Activated naive CD4-positive, alpha-beta T cell treated with anti-CD3 and anti-CD28 coated beads, Interleukin-2, amount 50 U/mL, for 24 hours (primary cell): ENCODE measurements around the gene C13orf46.
"Not testable (repeated sequence)": the region's sequence is repeated elsewhere in the genome, so short reads cannot be mapped to it uniquely, and the experiment has no call there.

Source experiments
- H3K27ac Mint-ChIP-seq: one replicate; pipeline ENCODE4 v1.8.0; 2021; ENCODE audit warnings: mild to moderate bottlenecking, mixed read lengths
- H3K27me3 Mint-ChIP-seq: one replicate; pipeline ENCODE4 v1.8.0; 2021; ENCODE audit warnings: mixed read lengths
- H3K36me3 Mint-ChIP-seq: one replicate; pipeline ENCODE4 v1.8.0; 2021; ENCODE audit warnings: mixed read lengths
- H3K4me1 Mint-ChIP-seq: one replicate; pipeline ENCODE4 v1.8.0; 2021; ENCODE audit warnings: mixed read lengths
- H3K4me3 Mint-ChIP-seq: one replicate; pipeline ENCODE4 v1.8.0; 2021; ENCODE audit warnings: mild to moderate bottlenecking, mixed read lengths
- H3K9me3 Mint-ChIP-seq: one replicate; pipeline ENCODE4 v1.8.0; 2021; ENCODE audit warnings: mixed read lengths

Gene C13orf46

DNA sequence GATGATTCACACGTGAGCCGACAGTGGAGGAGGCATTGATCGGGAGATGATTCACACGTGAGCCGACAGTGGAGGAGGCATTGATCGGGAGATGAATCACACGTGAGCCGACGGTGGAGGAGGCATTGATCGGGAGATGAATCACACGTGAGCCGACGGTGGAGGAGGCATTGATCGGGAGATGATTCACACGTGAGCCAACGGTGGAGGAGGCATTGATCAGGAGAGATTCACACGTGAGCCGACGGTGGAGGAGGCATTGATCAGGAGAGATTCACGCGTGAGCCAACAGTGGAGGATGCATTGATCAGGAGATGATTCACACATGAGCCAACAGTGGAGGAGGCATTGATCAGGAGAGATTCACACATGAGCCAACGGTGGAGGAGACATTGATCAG lies 60.0 kb downstream of the C13orf46 start:
- not testable (repeated sequence) for H3K36me3 Mint-ChIP-seq, H3K9me3 Mint-ChIP-seq, H3K4me1 Mint-ChIP-seq, H3K4me3 Mint-ChIP-seq, H3K27ac Mint-ChIP-seq
- H3K27me3 Mint-ChIP-seq = peaks cover 39% of the 10 kb centered on the region

- H3K4me1 Mint-ChIP-seq, H3K9me3 Mint-ChIP-seq, H3K36me3 Mint-ChIP-seq, H3K4me3 Mint-ChIP-seq, H3K27ac Mint-ChIP-seq: not testable (repeated sequence)
- peaks cover 39% of the 10 kb centered on the region for H3K27me3 Mint-ChIP-seq
Observed at GRCh38 chr13:113913408-113913807, 60.5 kb downstream of the C13orf46 start.

DNA sequence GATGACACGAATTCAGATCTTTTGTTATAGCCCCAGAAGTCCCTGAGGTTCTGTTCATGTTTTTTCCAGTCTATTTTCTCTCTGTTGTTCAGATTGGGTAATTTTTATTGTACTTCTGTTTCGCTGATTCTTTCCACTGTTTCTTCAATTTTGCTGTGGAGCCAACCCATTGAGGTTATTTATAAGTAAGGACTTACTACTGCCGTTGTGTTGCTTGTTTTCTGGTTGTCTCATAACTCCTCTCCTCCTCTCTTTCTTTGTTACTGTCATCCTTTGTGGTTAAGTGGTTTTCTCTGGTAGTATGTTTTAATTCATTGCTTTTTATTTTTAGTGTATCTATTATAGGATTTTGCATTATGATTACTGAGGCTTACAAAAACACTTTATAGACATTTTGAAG lies 61.3 kb downstream of the C13orf46 start:
- H3K27ac Mint-ChIP-seq = peak overlapping the region; percentile 8
- H3K9me3 Mint-ChIP-seq = peaks cover 6% of the 10 kb centered on the region
- H3K4me3 Mint-ChIP-seq = no peak overlapping the region
- H3K36me3 Mint-ChIP-seq = peaks cover 8% of the 10 kb centered on the region
- H3K4me1 Mint-ChIP-seq = peaks cover 12% of the 10 kb centered on the region
- H3K27me3 Mint-ChIP-seq = peaks cover 41% of the 10 kb centered on the region

DNA sequence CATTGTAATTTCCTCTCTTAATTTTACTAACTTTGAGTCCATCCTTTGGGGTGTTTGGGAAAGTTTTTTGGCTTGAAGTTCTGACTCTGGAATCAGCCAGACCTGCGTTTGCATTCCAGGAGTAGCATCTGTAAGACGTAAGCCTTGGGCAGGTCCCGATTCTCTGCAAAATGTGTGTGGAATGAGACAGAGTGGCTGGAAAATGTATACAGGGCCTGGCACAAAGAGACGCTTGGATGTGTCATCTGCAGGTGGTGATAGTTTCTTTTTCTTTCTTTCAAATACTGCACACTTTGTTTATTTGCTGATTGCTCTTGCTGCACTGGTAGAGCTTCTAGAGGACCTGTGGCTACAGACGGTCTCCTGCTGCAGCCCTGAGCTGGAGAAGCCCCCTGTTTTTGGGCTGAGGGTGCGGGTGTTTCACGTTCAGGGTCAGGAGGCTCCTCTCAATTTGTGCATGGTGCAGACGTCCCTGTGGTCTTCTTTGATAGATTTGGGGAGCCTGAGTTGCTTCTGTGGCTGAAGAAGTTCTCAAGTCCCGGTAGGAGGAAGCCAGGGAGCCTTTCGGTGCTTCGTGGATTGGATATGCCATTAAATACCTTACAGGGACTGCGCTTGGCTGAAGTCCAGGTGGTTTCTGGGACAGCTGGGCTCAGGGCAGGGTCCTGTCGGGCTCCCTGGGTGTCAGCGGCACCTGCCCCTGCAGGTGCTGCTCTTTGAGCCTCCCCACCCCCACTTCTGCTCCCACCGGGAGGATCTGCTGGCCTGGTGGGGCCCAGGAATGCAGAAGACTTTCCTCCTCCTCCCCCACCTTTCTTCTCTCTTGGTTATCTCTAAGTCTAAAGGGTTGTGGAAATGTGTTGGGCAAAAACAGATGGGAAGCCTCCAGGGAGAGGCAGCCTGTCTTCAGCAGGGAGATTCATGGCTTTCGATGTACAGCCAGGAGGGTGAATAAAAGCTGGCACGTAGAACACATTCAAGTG lies 66.0 kb downstream of the C13orf46 start:
- H3K9me3 Mint-ChIP-seq = peaks cover 6% of the 10 kb centered on the region
- H3K4me1 Mint-ChIP-seq = peaks cover 12% of the 10 kb centered on the region
- peaks cover 25% of the 10 kb centered on the region for H3K27me3 Mint-ChIP-seq
- H3K27ac Mint-ChIP-seq = no peak overlapping the region
- H3K36me3 Mint-ChIP-seq = peaks cover 8% of the 10 kb centered on the region
- H3K4me3 Mint-ChIP-seq = no peak overlapping the region

- no peaks in the 10 kb centered on the region for H3K9me3 Mint-ChIP-seq
- peaks cover 16% of the 10 kb centered on the region for H3K27me3 Mint-ChIP-seq
- H3K27ac Mint-ChIP-seq = no peak overlapping the region
- no peak overlapping the region for H3K4me3 Mint-ChIP-seq
- H3K4me1 Mint-ChIP-seq = peaks cover 7% of the 10 kb centered on the region
- H3K36me3 Mint-ChIP-seq = peaks cover 2% of the 10 kb centered on the region
Observed at GRCh38 chr13:113906571-113906970, 67.3 kb downstream of the C13orf46 start.

GRCh38 chr13:113905942-113906341 lies 67.9 kb downstream of the C13orf46 start:
- Mint-ChIP-seq H3K9me3 (no peaks in the 10 kb centered on the region), H3K4me3 (no peak overlapping the region), H3K27ac (no peak overlapping the region)

DNA sequence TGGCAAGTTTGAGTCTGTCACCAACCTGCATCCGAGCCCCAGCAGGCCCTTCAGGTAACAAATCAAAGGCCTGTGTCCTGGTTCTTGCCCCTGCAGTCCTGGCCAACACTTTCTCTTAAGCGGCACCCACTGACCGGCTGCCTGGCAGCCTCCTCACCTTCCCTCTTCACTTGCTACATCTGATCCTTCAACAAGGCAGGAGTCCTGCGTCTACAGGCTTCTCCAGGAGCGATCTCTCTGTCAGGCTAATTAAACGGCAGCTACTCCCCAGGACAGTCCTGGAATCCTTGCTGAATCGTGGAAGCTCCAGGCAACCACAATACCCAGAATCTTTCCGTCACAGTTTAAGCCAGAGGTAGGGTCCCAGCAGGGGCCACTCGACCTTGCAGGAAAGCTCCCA lies 68.9 kb downstream of the C13orf46 start:
- Mint-ChIP-seq H3K27me3 (peaks cover 5% of the 10 kb centered on the region), H3K27ac (no peak overlapping the region), H3K4me1 (peaks cover 7% of the 10 kb centered on the region), H3K9me3 (no peaks in the 10 kb centered on the region), H3K4me3 (no peak overlapping the region), H3K36me3 (no peaks in the 10 kb centered on the region)

More at GRCh38 chr13:113905942-113906341, 67.9 kb downstream of the C13orf46 start:
- peaks cover 9% of the 10 kb centered on the region for H3K27me3 Mint-ChIP-seq
- peaks cover 2% of the 10 kb centered on the region for H3K36me3 Mint-ChIP-seq
- peaks cover 7% of the 10 kb centered on the region for H3K4me1 Mint-ChIP-seq

DNA sequence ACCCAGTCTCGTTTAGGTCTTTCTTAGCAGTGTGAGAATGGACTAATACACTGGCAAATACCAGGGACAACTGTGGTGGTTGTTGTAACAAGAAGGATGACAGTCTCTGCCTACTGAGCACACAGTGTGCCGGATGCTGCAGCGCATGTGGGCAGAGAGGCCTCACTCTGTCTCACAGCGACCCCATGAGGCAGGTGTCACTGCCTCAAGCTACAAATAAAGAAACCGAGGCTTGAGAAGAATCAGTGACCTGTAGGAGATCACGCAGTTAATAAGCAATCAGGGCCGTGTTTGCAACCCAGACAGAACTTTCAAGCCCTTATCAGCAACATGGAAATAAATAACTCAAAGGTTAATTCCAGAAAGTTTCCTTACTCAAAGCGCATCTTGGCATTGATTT lies 69.5 kb downstream of the C13orf46 start:
- Mint-ChIP-seq H3K27ac (no peak overlapping the region), H3K4me1 (peaks cover 7% of the 10 kb centered on the region), H3K36me3 (no peaks in the 10 kb centered on the region), H3K27me3 (peaks cover 4% of the 10 kb centered on the region), H3K9me3 (no peaks in the 10 kb centered on the region), H3K4me3 (no peak overlapping the region)

DNA sequence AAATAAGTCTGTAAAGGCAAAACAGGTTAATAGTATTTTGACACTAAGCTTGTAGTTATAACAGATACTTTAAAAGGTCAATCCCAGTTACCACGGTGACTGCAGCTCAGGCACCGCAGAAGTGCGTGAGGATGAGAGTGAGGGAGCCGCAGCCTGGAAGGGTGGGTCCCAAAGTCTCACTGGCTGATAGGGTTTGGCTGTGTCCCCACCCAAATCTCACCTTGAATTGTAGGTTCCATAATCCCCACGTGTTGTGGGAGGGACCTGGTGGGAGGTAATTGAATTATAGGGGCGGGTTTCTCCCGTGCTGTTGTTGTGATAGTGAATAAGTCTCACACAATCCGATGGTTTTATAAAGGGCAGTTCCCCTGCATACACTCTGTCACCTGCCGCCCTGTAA lies 70.0 kb downstream of the C13orf46 start:
- peaks cover 7% of the 10 kb centered on the region for H3K4me1 Mint-ChIP-seq
- no peak overlapping the region for H3K27ac Mint-ChIP-seq
- no peaks in the 10 kb centered on the region for H3K36me3 Mint-ChIP-seq
- peaks cover 1% of the 10 kb centered on the region for H3K27me3 Mint-ChIP-seq
- H3K4me3 Mint-ChIP-seq = no peak overlapping the region
- no peaks in the 10 kb centered on the region for H3K9me3 Mint-ChIP-seq
